HepG2 (cell line): Measurements from ENCODE around the gene NCBP3. TPM values are rescaled to one million over a fixed set of nuclear protein-coding genes. Genes with fewer than 3 reads are reported as not detected.

ENCODE experiments used
- ARID5B ChIP-seq: IDR thresholded peaks from 2 replicates; pipeline ENCODE4 v1.4.0; 2020; ENCODE audit warnings: mild to moderate bottlenecking, missing genetic modification reagents
- ATF3 ChIP-seq: sonication (generic); formaldehyde crosslinking; IDR thresholded peaks from 2 replicates; pipeline ENCODE4 v1.4.0; 2020; ENCODE audit warnings: missing genetic modification reagents
- GATAD1 ChIP-seq: IDR thresholded peaks from 2 replicates; pipeline ENCODE4 v1.6.1; 2016; ENCODE audit warnings: missing genetic modification reagents, missing compliant biosample characterization
- KDM3A ChIP-seq: IDR thresholded peaks from 2 replicates; pipeline ENCODE4 v1.6.1; 2018; ENCODE audit warnings: low read depth, missing compliant biosample characterization
- PATZ1 ChIP-seq: sonication (generic); formaldehyde crosslinking; IDR thresholded peaks from 2 replicates; pipeline ENCODE4 v1.4.0; 2020; ENCODE audit warnings: missing genetic modification reagents
- POLR2AphosphoS5 ChIP-seq: IDR thresholded peaks from 2 replicates; pipeline ENCODE4 v1.6.1; 2012; ENCODE audit warnings: low read depth, low read length
- RBFOX2 ChIP-seq: fragments of 200-400 bp; formaldehyde crosslinking; IDR thresholded peaks from 2 replicates; pipeline ENCODE4 v1.6.1; 2017; ENCODE audit warnings: low read depth, mild to moderate bottlenecking, low read length
- RNF219 ChIP-seq: sonication (generic); formaldehyde crosslinking; IDR thresholded peaks from 2 replicates; pipeline ENCODE4 v1.5.0; 2020; ENCODE audit warnings: mild to moderate bottlenecking, missing genetic modification reagents
- YEATS2 ChIP-seq: sonication (generic); formaldehyde crosslinking; IDR thresholded peaks from 2 replicates; pipeline ENCODE4 v1.4.0; 2020; ENCODE audit warnings: missing genetic modification reagents, borderline replicate concordance
- ZBTB20 ChIP-seq: sonication (generic); formaldehyde crosslinking; IDR thresholded peaks from 2 replicates; pipeline ENCODE4 v1.8.1; 2023; ENCODE audit warnings: missing genetic modification reagents, low read depth, mild to moderate bottlenecking, borderline replicate concordance
- ZNF274 ChIP-seq: sonication (generic); formaldehyde crosslinking; IDR thresholded peaks from 2 replicates; pipeline ENCODE4 v1.5.1; 2020; ENCODE audit warnings: mild to moderate bottlenecking, missing genetic modification reagents
- ZNF639 ChIP-seq: conservative IDR thresholded peaks from 2 replicates; pipeline ENCODE4 v1.6.1; 2018; ENCODE audit warnings: missing genetic modification reagents
- polyA plus RNA-seq, 8 experiments: library from polyadenylated mRNA; depleted of rRNA in 3 of 8; stranded (reverse) in 7 of 8; unstranded in 1 of 8; fragments of >200 nt; fragmentation: Illumina TruSeq in 4 of 8; extraction: Trizol in 4 of 8; gene quantifications; 2 replicates each; pipeline versions ENCODE4 v1.2.1 to v1.2.3, GENCODE V29; 2011 to 2016; ENCODE audit warnings: low read depth in 4 of 8, missing spikeins in 1 of 8, mixed read lengths in 1 of 8; ENCODE audit not compliant: insufficient read depth in 1 of 8
- total RNA-seq, 5 experiments: library from RNA; depleted of rRNA; stranded (reverse); fragments of >200 nt; fragmentation: Illumina TruSeq; extraction: Trizol; gene quantifications; 2 replicates each; pipeline ENCODE4 v1.2.3, GENCODE V29; 2016; ENCODE audit warnings: low read depth in 1 of 5
- TF ChIP-seq, protein P1 (sequence below): sonication (generic); formaldehyde crosslinking; IDR thresholded peaks from 2 replicates; pipeline ENCODE4 v1.5.1; 2020; ENCODE audit warnings: mild to moderate bottlenecking, missing genetic modification reagents, moderate library complexity

NCBP3 gene
- total and polyA plus RNA-seq, 2 of the 13 experiments (the other 11 are each of a cell fraction or from before 2014, with no cell fraction given): 19.5 to 24.8 TPM

- TF ChIP-seq ZNF639 (CRISPR knock-in tag) (no peak), RBFOX2 (peak; percentile 85), KDM3A (peak; percentile 35; the same call in 1 of the 2 replicates), ATF3 (CRISPR knock-in tag) (no peak), POLR2AphosphoS5 (peak; percentile 16; the same call in 1 of the 2 replicates), ZBTB20 (CRISPR knock-in tag) (peak; percentile 20; the same call in 1 of the 2 replicates), PATZ1 (CRISPR knock-in tag) (peak; percentile 99), ARID5B (CRISPR knock-in tag) (peak; percentile 61), GATAD1 (0 out of 2 replicates have a peak, but pooled peaks have one; percentile 27), ZNF274 (CRISPR knock-in tag) (no peak), RNF219 (CRISPR knock-in tag) (no peak), YEATS2 (CRISPR knock-in tag) (peak; percentile 43)
- TF ChIP-seq, protein P1, sequence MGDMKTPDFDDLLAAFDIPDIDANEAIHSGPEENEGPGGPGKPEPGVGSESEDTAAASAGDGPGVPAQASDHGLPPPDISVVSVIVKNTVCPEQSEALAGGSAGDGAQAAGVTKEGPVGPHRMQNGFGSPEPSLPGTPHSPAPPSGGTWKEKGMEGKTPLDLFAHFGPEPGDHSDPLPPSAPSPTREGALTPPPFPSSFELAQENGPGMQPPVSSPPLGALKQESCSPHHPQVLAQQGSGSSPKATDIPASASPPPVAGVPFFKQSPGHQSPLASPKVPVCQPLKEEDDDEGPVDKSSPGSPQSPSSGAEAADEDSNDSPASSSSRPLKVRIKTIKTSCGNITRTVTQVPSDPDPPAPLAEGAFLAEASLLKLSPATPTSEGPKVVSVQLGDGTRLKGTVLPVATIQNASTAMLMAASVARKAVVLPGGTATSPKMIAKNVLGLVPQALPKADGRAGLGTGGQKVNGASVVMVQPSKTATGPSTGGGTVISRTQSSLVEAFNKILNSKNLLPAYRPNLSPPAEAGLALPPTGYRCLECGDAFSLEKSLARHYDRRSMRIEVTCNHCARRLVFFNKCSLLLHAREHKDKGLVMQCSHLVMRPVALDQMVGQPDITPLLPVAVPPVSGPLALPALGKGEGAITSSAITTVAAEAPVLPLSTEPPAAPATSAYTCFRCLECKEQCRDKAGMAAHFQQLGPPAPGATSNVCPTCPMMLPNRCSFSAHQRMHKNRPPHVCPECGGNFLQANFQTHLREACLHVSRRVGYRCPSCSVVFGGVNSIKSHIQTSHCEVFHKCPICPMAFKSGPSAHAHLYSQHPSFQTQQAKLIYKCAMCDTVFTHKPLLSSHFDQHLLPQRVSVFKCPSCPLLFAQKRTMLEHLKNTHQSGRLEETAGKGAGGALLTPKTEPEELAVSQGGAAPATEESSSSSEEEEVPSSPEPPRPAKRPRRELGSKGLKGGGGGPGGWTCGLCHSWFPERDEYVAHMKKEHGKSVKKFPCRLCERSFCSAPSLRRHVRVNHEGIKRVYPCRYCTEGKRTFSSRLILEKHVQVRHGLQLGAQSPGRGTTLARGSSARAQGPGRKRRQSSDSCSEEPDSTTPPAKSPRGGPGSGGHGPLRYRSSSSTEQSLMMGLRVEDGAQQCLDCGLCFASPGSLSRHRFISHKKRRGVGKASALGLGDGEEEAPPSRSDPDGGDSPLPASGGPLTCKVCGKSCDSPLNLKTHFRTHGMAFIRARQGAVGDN (CRISPR knock-in tag): peak; percentile 99
Measured at GRCh38 chr17:3794557-3795389, 51.3 kb downstream of the NCBP3 start (continued).
